HCT116 (cell line): Measurements from ENCODE around the gene GPRIN1. TPM values are rescaled to one million over a fixed set of nuclear protein-coding genes. Genes with fewer than 3 reads are reported as not detected.

Experiments
- ATAC-seq: fragments of 200-7000 bp; cut with Tn5 transposase; 2 replicates; pipeline ENCODE4 v1.9.1; 2020; ENCODE audit warnings: mild to moderate bottlenecking, moderate library complexity
- BruUV-seq: library from RNA; stranded (reverse); fragments of 400-500 nt; replicated peaks from 2 replicates; lab custom pipeline; 2021; lab: Mats Ljungman, UMichigan
- CTCF ChIA-PET: fragments of 300-600 bp; sonication (Branson Sonifier 250); formaldehyde crosslinking; loops from one replicate; lab custom pipeline; 2021; ENCODE audit warnings: antibody characterized with exemption; lab: Charles Lee
- POLR2A ChIA-PET: fragments of 300-600, 350-600 bp; sonication (Branson Sonifier 250); formaldehyde crosslinking; loops from one replicate; lab custom pipeline; 2021; ENCODE audit warnings: antibody characterized with exemption; lab: Charles Lee
- RAD21 ChIA-PET, 2 experiments: fragments of 300-600 bp; sonication (Branson Sonifier 250); formaldehyde crosslinking; loops; one replicate each; lab custom pipeline; 2023; ENCODE audit warnings: low total read pairs in 2 of 2; ENCODE audit not compliant: uncharacterized antibody in 2 of 2, unreplicated experiment in 2 of 2, low non-redundant PET in 1 of 2; lab: Charles Lee
- DNase-seq: peaks from one replicate; pipeline ENCODE4 v3.0.0-alpha.2; 2010; ENCODE audit warnings: low read depth, low spot score
- H2AFZ ChIP-seq: fragments of 200-600 bp; shearing (Covaris generic), sonication (generic); 2 replicates; pipeline ENCODE4 v1.6.1; 2017; ENCODE audit warnings: low read depth, mixed run types, mixed read lengths, antibody characterized with exemption, low read length; ENCODE audit not compliant: poor library complexity, severe bottlenecking
- H3K27ac ChIP-seq: 2 replicates; pipeline ENCODE4 v1.5.1; 2012; ENCODE audit warnings: low read depth, low read length
- H3K27me3 ChIP-seq: fragments of 200-600 bp; sonication (generic); 2 replicates; pipeline ENCODE4 v1.6.1; 2016; ENCODE audit warnings: mixed run types, low read length, mixed read lengths; ENCODE audit not compliant: insufficient read depth
- H3K36me3 ChIP-seq, 2 experiments: fragments of 200-500 bp in 1 of 2; fragments of 200-600 bp in 1 of 2; sonication (Bioruptor generic) in 1 of 2; sonication (generic) in 1 of 2; 2 replicates each; pipeline versions ENCODE4 v1.5.1 to v1.6.1; 2014 to 2016; ENCODE audit warnings: low read length in 2 of 2, inconsistent platforms in 1 of 2, mixed read lengths in 1 of 2, mixed run types in 1 of 2; ENCODE audit not compliant: insufficient read depth in 2 of 2, control insufficient read depth in 1 of 2
- H3K4me1 ChIP-seq, 2 experiments: fragments of 200-600 bp in 1 of 2; sonication (generic) in 1 of 2; 2 replicates each; pipeline versions ENCODE4 v1.5.1 to v1.6.1; 2012 to 2017; ENCODE audit warnings: low read length in 2 of 2, inconsistent platforms in 1 of 2, mild to moderate bottlenecking in 1 of 2, mixed read lengths in 1 of 2, mixed run types in 1 of 2, moderate library complexity in 1 of 2; ENCODE audit not compliant: insufficient read depth in 2 of 2, control insufficient read depth in 1 of 2
- H3K4me2 ChIP-seq: fragments of 200-600 bp; sonication (generic); 2 replicates; pipeline ENCODE4 v1.6.1; 2017; ENCODE audit warnings: mixed run types, low read length, mixed read lengths
- H3K4me3 ChIP-seq, 2 experiments: fragments of 200-600 bp in 1 of 2; sonication (generic) in 1 of 2; replicated peaks in 1 of 2; 2 replicates each; pipeline ENCODE4 v1.5.1; 2011 to 2016; ENCODE audit warnings: low read length in 2 of 2, control low read depth in 1 of 2, low read depth in 1 of 2, mild to moderate bottlenecking in 1 of 2, mixed read lengths in 1 of 2, mixed run types in 1 of 2
- H3K79me2 ChIP-seq: fragments of 200-600 bp; sonication (generic); 2 replicates; pipeline ENCODE4 v1.6.1; 2017; ENCODE audit warnings: mild to moderate bottlenecking, mixed run types, low read length, moderate library complexity, mixed read lengths; ENCODE audit not compliant: insufficient read depth
- H3K9ac ChIP-seq: fragments of 200-600 bp; sonication (generic); 2 replicates; pipeline ENCODE4 v1.6.1; 2016; ENCODE audit warnings: low read length, mixed read lengths
- H3K9me2 ChIP-seq: fragments of 200-600 bp; sonication (generic), shearing (Covaris generic); 2 replicates; pipeline ENCODE4 v1.6.1; 2017; ENCODE audit warnings: mixed run types, mild to moderate bottlenecking, moderate library complexity; ENCODE audit not compliant: insufficient read depth
- H3K9me3 ChIP-seq, 2 experiments: fragments of 200-500 bp in 1 of 2; fragments of 200-600 bp in 1 of 2; sonication (Bioruptor generic) in 1 of 2; sonication (generic) in 1 of 2; 2 replicates each; pipeline ENCODE4 v1.6.1; 2014 to 2017; ENCODE audit warnings: low read length in 2 of 2, mixed read lengths in 2 of 2, inconsistent platforms in 1 of 2, low read depth in 1 of 2, mild to moderate bottlenecking in 1 of 2, mixed run types in 1 of 2, moderate library complexity in 1 of 2; ENCODE audit not compliant: control insufficient read depth in 1 of 2, insufficient read depth in 1 of 2
- H4K20me1 ChIP-seq: fragments of 200-600 bp; sonication (generic), shearing (Covaris generic); 2 replicates; pipeline ENCODE4 v1.6.1; 2017; ENCODE audit warnings: mixed run types, mild to moderate bottlenecking, moderate library complexity; ENCODE audit not compliant: insufficient read depth
- CBX3 ChIP-seq: IDR thresholded peaks from 2 replicates; pipeline ENCODE4 v1.6.1; 2012; ENCODE audit warnings: low read depth
- CEBPB ChIP-seq: IDR thresholded peaks from 2 replicates; pipeline ENCODE4 v1.6.1; 2012; ENCODE audit warnings: low read depth
- EZH2 ChIP-seq: fragments of 200-600 bp; sonication (generic); IDR thresholded peaks from 2 replicates; pipeline ENCODE4 v1.6.1; 2017; ENCODE audit warnings: antibody characterized with exemption, mixed run types
- FOSL1 ChIP-seq: IDR thresholded peaks from 2 replicates; pipeline ENCODE4 v1.6.1; 2012; ENCODE audit warnings: low read depth
- JUND ChIP-seq: IDR thresholded peaks from 2 replicates; pipeline ENCODE4 v1.6.1; 2012
- POLR2A ChIP-seq: IDR thresholded peaks from 2 replicates; pipeline ENCODE4 v1.7.0; 2011; ENCODE audit warnings: borderline replicate concordance; ENCODE audit not compliant: insufficient read depth, insufficient read length; ENCODE audit errors: extremely low read depth
- POLR2AphosphoS5 ChIP-seq: IDR thresholded peaks from 2 replicates; pipeline ENCODE4 v1.6.1; 2011; ENCODE audit warnings: mild to moderate bottlenecking, low read depth, low read length, moderate library complexity
- SIN3A ChIP-seq: IDR thresholded peaks from 2 replicates; pipeline ENCODE4 v1.6.1; 2012; ENCODE audit warnings: low read depth
- SRF ChIP-seq: IDR thresholded peaks from 2 replicates; pipeline ENCODE4 v1.6.1; 2012; ENCODE audit warnings: low read depth
- intact Hi-C: fragments of 100-400 bp; cut with micrococcal nuclease; formaldehyde crosslinking; loops from 2 replicates; pipeline ENCODE4 v1.10.0; 2022
- total RNA-seq: library from RNA; stranded (reverse); gene quantifications from one replicate; pipeline ENCODE4 v1.2.1, GENCODE V29; 2021; ENCODE audit not compliant: unreplicated experiment
- TF ChIP-seq, protein P1 (sequence below): IDR thresholded peaks from 2 replicates; pipeline ENCODE4 v1.6.1; 2012; ENCODE audit warnings: low read depth

GPRIN1 gene
- total RNA-seq, 1 experiment from 2014 or later, result 14.2 TPM

DNA sequence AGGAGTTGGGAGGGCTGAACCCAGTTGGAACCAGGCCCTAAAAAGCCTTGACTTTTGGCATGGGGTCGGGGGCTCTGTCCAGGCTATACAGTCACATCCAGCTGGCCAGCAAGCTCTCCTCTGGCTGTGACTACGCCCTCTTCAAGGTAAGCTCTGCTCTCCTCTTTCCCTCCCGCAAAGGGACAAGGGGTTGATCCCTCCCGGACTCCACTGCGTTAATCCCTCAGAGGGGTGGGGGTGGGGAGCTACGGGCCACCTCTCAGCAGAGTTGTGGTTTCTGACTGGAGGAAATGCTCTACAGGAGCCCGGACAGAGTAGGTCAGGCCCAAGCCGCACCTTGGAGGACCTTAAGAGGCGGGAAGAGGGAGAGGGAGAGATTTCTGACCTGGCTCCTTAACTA lies 34.3 kb upstream of the GPRIN1 start:
- DNase-seq (no peak), ATAC-seq (no peak)
- ChIA-PET CTCF (no interaction called here), RAD21 (no interaction called here), POLR2A (interaction anchor here (0.7 kb wide), 1 partner anchor 107 kb away, joined by 9 read pairs; the partner anchor contains the start of gene RNF44)
- TF ChIP-seq SRF, result no peak
- Histone ChIP-seq H3K36me3 (no peaks in the 10 kb centered on the region), H3K9ac (no peak overlapping the region), H3K27me3 (no peaks in the 10 kb centered on the region), H3K4me1 (peaks cover 17 to 44% of the 10 kb centered on the region in 2 experiments), H3K9me3 (no peaks in the 10 kb centered on the region), H3K4me2 (no peak overlapping the region), H3K27ac (no peak overlapping the region), H4K20me1 (no peaks in the 10 kb centered on the region), H3K79me2 (peaks cover 13% of the 10 kb centered on the region), H3K4me3 (no peak overlapping the region), H3K9me2 (no peaks in the 10 kb centered on the region), H2AFZ (no peak overlapping the region)
- BruUV-seq, result no TSS peak
- intact Hi-C loops, result no loop called here

DNA sequence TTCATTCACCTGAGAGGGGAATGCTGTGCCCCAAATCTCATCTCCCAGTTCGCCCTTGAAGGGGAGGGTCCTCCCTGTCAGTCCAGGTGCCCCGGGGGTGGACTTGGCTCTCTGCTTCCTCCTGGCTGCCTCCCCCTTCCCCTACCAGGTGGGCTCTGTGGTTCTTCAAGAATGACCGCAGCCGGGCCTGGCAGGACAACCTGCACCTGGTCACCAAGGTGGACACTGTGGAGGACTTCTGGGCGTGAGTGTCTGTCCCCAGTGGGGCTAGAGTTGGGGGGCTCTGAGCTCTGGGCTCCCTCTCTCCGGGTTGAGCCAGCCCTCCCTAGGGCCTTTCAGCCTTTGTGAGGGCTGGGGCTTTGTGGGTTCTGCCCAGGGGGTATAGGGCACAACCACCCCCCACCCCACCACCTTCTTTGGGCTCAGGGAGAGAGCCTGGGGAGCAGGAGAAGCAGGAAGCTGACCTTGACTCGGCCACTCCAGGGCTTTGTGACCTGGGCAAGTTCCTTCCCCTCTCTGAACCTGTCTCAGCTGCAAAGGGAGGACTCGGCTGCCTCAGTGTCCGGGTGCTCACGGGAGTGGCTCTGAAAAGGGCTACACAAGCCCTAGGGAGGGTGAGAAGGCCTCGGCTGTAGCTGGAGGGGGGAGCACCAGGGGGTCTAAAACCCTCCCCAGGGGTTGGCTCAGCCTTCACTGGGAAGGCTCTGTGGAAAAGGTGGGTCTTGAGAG lies 33.7 kb upstream of the GPRIN1 start:
- ChIA-PET RAD21 (no interaction called here), POLR2A (interaction anchor here (0.7 kb wide), 1 partner anchor 106 kb away, joined by 9 read pairs; the partner anchor contains the start of gene RNF44), CTCF (interaction anchor here (1.1 kb wide), 1 partner anchor 17 kb away, joined by 3 read pairs; no protein-coding TSS in a partner anchor)
- Histone ChIP-seq H3K27me3 (no peaks in the 10 kb centered on the region), H3K79me2 (peaks cover 8% of the 10 kb centered on the region), H3K9me2 (no peaks in the 10 kb centered on the region), H3K4me3 (no peak overlapping the region), H3K27ac (no peak overlapping the region), H3K36me3 (no peaks in the 10 kb centered on the region), H3K4me1 (peaks cover 16 to 40% of the 10 kb centered on the region in 2 experiments), H3K9me3 (no peaks in the 10 kb centered on the region), H3K4me2 (no peak overlapping the region), H2AFZ (no peak overlapping the region), H3K9ac (no peak overlapping the region), H4K20me1 (no peaks in the 10 kb centered on the region)
- DNase-seq (no peak), ATAC-seq (no peak)
- intact Hi-C loops, result no loop called here
- TF ChIP-seq, protein P1, sequence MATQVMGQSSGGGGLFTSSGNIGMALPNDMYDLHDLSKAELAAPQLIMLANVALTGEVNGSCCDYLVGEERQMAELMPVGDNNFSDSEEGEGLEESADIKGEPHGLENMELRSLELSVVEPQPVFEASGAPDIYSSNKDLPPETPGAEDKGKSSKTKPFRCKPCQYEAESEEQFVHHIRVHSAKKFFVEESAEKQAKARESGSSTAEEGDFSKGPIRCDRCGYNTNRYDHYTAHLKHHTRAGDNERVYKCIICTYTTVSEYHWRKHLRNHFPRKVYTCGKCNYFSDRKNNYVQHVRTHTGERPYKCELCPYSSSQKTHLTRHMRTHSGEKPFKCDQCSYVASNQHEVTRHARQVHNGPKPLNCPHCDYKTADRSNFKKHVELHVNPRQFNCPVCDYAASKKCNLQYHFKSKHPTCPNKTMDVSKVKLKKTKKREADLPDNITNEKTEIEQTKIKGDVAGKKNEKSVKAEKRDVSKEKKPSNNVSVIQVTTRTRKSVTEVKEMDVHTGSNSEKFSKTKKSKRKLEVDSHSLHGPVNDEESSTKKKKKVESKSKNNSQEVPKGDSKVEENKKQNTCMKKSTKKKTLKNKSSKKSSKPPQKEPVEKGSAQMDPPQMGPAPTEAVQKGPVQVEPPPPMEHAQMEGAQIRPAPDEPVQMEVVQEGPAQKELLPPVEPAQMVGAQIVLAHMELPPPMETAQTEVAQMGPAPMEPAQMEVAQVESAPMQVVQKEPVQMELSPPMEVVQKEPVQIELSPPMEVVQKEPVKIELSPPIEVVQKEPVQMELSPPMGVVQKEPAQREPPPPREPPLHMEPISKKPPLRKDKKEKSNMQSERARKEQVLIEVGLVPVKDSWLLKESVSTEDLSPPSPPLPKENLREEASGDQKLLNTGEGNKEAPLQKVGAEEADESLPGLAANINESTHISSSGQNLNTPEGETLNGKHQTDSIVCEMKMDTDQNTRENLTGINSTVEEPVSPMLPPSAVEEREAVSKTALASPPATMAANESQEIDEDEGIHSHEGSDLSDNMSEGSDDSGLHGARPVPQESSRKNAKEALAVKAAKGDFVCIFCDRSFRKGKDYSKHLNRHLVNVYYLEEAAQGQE, result no peak
- TF ChIP-seq CBX3, result no peak
- TF ChIP-seq POLR2AphosphoS5, result no peak
- TF ChIP-seq CEBPB, result no peak
- no peak for TF ChIP-seq POLR2A
- TF ChIP-seq EZH2, result no peak
- no peak for TF ChIP-seq JUND
- no peak for TF ChIP-seq FOSL1
- TF ChIP-seq SIN3A, result no peak
- no TSS peak for BruUV-seq
